Measurements from ENCODE around the gene MTERF4.

- TF ChIP-seq, protein P1, sequence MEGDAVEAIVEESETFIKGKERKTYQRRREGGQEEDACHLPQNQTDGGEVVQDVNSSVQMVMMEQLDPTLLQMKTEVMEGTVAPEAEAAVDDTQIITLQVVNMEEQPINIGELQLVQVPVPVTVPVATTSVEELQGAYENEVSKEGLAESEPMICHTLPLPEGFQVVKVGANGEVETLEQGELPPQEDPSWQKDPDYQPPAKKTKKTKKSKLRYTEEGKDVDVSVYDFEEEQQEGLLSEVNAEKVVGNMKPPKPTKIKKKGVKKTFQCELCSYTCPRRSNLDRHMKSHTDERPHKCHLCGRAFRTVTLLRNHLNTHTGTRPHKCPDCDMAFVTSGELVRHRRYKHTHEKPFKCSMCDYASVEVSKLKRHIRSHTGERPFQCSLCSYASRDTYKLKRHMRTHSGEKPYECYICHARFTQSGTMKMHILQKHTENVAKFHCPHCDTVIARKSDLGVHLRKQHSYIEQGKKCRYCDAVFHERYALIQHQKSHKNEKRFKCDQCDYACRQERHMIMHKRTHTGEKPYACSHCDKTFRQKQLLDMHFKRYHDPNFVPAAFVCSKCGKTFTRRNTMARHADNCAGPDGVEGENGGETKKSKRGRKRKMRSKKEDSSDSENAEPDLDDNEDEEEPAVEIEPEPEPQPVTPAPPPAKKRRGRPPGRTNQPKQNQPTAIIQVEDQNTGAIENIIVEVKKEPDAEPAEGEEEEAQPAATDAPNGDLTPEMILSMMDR (conservative IDR thresholded peaks at IDR 0.05; ENCODE audit: low read depth, low read length): no peak
- TF ChIP-seq EZH2phosphoT487 (IDR thresholded peaks at IDR 0.05; ENCODE audit: borderline replicate concordance, low read length): no peak
Measured at GRCh38 chr2:241071677-241072111, 30.4 kb downstream of the MTERF4 start.

Measured in PC-3 (cell line).